ENCODE results near the gene CDIP1. TPM values are rescaled to one million over a fixed set of nuclear protein-coding genes. Genes with fewer than 3 reads are reported as not detected.

The CDIP1 gene
- total and polyA plus RNA-seq, 12 donors, result 28.2 to 59.5 (median 46.1) TPM

DNA sequence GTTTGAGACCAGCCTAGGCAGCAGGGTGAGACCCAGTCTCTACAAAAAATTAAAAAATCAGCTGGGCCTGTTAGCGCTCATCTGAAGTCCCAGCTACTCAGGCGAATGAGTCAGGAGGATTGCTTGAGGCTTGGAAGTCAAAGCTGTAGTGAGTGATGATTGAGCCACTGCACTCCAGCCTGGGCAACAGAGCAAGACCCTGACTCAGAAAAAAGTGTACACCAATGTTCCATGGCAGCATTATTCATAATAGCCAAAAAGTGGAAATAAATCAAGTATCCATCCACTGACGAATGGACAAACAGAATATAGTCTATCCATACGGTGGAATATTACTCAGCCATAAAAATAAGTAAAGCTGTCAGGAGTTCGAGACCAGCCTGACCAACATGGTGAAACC is 66.7 kb downstream of the CDIP1 start:
- no peak for ATAC-seq
- H3K4me3 ChIP-seq, result no peak overlapping the region
- peaks cover 0 to 26% (median 20%) of the 10 kb centered on the region in 9 donors for H3K4me1 ChIP-seq
- H3K27me3 ChIP-seq, result no peaks in the 10 kb centered on the region
- 96 to 97% methylated on average over 5 of the region's 5 CpGs for WGBS, 2 donors
- H3K27ac ChIP-seq, result no peak overlapping the region
- intact Hi-C loops (cut with DNase I), result loop anchor here in 1 of 10 donors (5.0 kb wide), 1 partner anchor 1435 kb away; the partner anchor contains the start of gene BICDL2
- TF ChIP-seq, protein P1, sequence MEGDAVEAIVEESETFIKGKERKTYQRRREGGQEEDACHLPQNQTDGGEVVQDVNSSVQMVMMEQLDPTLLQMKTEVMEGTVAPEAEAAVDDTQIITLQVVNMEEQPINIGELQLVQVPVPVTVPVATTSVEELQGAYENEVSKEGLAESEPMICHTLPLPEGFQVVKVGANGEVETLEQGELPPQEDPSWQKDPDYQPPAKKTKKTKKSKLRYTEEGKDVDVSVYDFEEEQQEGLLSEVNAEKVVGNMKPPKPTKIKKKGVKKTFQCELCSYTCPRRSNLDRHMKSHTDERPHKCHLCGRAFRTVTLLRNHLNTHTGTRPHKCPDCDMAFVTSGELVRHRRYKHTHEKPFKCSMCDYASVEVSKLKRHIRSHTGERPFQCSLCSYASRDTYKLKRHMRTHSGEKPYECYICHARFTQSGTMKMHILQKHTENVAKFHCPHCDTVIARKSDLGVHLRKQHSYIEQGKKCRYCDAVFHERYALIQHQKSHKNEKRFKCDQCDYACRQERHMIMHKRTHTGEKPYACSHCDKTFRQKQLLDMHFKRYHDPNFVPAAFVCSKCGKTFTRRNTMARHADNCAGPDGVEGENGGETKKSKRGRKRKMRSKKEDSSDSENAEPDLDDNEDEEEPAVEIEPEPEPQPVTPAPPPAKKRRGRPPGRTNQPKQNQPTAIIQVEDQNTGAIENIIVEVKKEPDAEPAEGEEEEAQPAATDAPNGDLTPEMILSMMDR (IDR thresholded peaks at IDR 0.05), result no peak
- H3K9me3 ChIP-seq, result no peaks in the 10 kb centered on the region
- H3K36me3 ChIP-seq, result peaks cover 0 to 39% (median 6%) of the 10 kb centered on the region in 9 donors
- DNase-seq, result no peak

DNA sequence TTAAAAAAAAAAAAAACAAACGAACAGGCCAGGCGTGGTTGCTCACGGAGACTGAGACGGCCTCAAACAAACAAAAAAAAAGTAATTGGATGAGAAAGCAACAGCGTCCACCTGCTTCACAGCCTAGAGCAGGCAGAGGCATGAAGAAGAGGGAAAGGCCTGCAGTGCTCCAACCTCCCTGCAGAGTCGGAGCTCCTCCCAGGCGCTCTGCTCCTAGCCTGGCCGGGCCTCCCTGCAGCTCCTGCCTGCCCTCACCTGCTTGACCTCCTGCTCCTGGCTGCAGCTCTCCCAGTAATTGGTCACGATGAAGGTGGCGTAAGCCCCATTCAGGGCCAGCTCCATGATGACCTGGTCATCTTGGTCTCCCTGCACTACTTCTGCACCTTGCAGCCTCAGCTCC is 69.6 kb downstream of the CDIP1 start:
- TF ChIP-seq, protein P1 (IDR thresholded peaks at IDR 0.05), result no peak
- no peaks in the 10 kb centered on the region for H3K9me3 ChIP-seq
- DNase-seq, result no peak
- no peaks in the 10 kb centered on the region for H3K27me3 ChIP-seq
- no peak overlapping the region for H3K27ac ChIP-seq
- H3K4me3 ChIP-seq, result no peak overlapping the region
- intact Hi-C loops (cut with DNase I), result no loop called here
- no peak for ATAC-seq
- WGBS, 2 donors, result 91 to 94% methylated on average over 10 of the region's 10 CpGs
- peaks cover 0 to 68% (median 10%) of the 10 kb centered on the region in 9 donors for H3K36me3 ChIP-seq
- peaks cover 0 to 22% (median 6%) of the 10 kb centered on the region in 9 donors for H3K4me1 ChIP-seq

DNA sequence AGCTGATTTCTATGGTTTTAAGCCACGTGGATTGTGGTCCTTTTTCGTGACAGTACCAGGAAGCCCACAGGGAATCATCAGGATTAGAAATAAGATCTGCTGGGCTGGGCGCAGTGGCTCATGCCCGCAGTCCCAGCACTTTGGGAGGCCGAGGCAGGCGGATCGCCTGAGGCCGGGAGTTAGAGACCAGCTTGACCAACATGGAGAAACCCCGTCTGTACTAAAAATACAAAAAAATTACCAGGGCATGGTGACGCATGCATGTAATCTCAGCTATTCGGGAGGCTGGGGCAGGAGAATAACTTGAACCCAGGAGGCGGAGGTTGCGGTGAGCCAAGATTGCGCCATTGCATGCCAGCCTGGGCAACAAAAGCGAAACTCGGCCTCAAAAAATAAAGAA is 70.7 kb downstream of the CDIP1 start:
- TF ChIP-seq, protein P1 (IDR thresholded peaks at IDR 0.05), result no peak

DNA sequence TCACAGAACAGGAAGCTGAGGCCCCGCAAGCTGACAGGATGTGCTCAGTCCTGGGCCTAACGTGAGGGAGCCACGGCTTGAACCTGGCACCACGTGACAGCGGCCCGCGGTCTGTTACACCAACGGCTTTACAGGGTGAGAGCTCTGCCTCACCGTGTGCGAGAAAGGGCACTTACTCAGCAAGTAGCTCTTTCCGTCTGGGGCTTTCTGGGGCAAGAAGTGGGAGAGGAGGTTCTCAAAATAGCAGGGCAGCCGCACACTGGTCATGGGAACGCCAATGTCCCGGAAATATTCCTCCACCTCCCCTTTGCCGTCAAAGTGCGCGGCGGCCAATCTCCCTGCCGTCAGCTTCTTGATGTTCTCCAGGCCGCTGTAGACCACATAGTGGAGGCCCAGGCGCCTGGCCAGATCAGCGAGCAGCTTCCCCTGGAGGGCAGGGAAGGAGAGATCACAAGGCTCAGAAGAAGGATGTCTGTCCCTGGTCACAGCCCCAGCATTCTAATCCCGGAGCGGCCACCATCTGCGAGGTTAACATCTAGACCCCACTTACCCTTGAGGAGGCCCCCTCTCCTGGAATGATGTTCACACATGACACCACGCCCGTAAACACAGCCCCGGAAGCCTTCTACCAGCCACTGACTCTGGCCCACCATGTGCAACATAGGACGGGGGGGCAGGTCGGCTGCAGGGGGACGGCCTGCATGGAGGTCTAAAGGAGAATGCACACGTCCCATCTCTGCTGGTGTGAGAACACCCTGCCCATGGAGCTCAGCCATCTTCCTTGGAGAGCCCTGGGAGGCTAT is 72.4 kb downstream of the CDIP1 start:
- Histone ChIP-seq H3K9me3 (no peaks in the 10 kb centered on the region), H3K27ac (peak overlapping the region; percentile 67 to 90 (median 84)), H3K27me3 (no peaks in the 10 kb centered on the region), H3K36me3 (peaks cover 0 to 94% (median 10%) of the 10 kb centered on the region in 9 donors), H3K4me3 (peak overlapping the region in 1 of 10 donors; percentile 18), H3K4me1 (peaks cover 0 to 23% (median 10%) of the 10 kb centered on the region in 9 donors)
- intact Hi-C loops (cut with DNase I), result no loop called here
- TF ChIP-seq, protein P1 (IDR thresholded peaks at IDR 0.05), result no peak
- ATAC-seq (peak; percentile 68 to 94 (median 86)), DNase-seq (peak; percentile 79 to 82)
- 47 to 64% methylated on average over 32 of the region's 32 CpGs for WGBS, 2 donors

More for the DNA sequence above, 70.7 kb downstream of the CDIP1 start:
- no peak for ATAC-seq
- Histone ChIP-seq H3K4me1 (peaks cover 0 to 23% (median 10%) of the 10 kb centered on the region in 9 donors), H3K4me3 (no peak overlapping the region), H3K27ac (no peak overlapping the region), H3K9me3 (no peaks in the 10 kb centered on the region), H3K36me3 (peaks cover 0 to 78% (median 10%) of the 10 kb centered on the region in 9 donors), H3K27me3 (no peaks in the 10 kb centered on the region)
- intact Hi-C loops (cut with DNase I), result no loop called here
- 95 to 97% methylated on average over 16 of the region's 16 CpGs for WGBS, 2 donors
- no peak for DNase-seq

Data from heart right ventricle (tissue), 16 donors.